HCT116 (cell line): ENCODE results near the gene BBS9. TPM values are rescaled to one million over a fixed set of nuclear protein-coding genes. Genes with fewer than 3 reads are reported as not detected.

Source experiments
- ATAC-seq: fragments of 200-7000 bp; cut with Tn5 transposase; 2 replicates; pipeline ENCODE4 v1.9.1; 2020; ENCODE audit warnings: mild to moderate bottlenecking, moderate library complexity
- BruUV-seq: library from RNA; stranded (reverse); fragments of 400-500 nt; replicated peaks from 2 replicates; lab custom pipeline; 2021; lab: Mats Ljungman, UMichigan
- CTCF ChIA-PET: fragments of 300-600 bp; sonication (Branson Sonifier 250); formaldehyde crosslinking; loops from one replicate; lab custom pipeline; 2021; ENCODE audit warnings: antibody characterized with exemption; lab: Charles Lee
- POLR2A ChIA-PET: fragments of 300-600, 350-600 bp; sonication (Branson Sonifier 250); formaldehyde crosslinking; loops from one replicate; lab custom pipeline; 2021; ENCODE audit warnings: antibody characterized with exemption; lab: Charles Lee
- RAD21 ChIA-PET, 2 experiments: fragments of 300-600 bp; sonication (Branson Sonifier 250); formaldehyde crosslinking; loops; one replicate each; lab custom pipeline; 2023; ENCODE audit warnings: low total read pairs in 2 of 2; ENCODE audit not compliant: uncharacterized antibody in 2 of 2, unreplicated experiment in 2 of 2, low non-redundant PET in 1 of 2; lab: Charles Lee
- DNase-seq: peaks from one replicate; pipeline ENCODE4 v3.0.0-alpha.2; 2010; ENCODE audit warnings: low read depth, low spot score
- H2AFZ ChIP-seq: fragments of 200-600 bp; shearing (Covaris generic), sonication (generic); 2 replicates; pipeline ENCODE4 v1.6.1; 2017; ENCODE audit warnings: low read depth, mixed run types, mixed read lengths, antibody characterized with exemption, low read length; ENCODE audit not compliant: poor library complexity, severe bottlenecking
- H3K27ac ChIP-seq: 2 replicates; pipeline ENCODE4 v1.5.1; 2012; ENCODE audit warnings: low read depth, low read length
- H3K27me3 ChIP-seq: fragments of 200-600 bp; sonication (generic); 2 replicates; pipeline ENCODE4 v1.6.1; 2016; ENCODE audit warnings: mixed run types, low read length, mixed read lengths; ENCODE audit not compliant: insufficient read depth
- H3K36me3 ChIP-seq, 2 experiments: fragments of 200-500 bp in 1 of 2; fragments of 200-600 bp in 1 of 2; sonication (Bioruptor generic) in 1 of 2; sonication (generic) in 1 of 2; 2 replicates each; pipeline versions ENCODE4 v1.5.1 to v1.6.1; 2014 to 2016; ENCODE audit warnings: low read length in 2 of 2, inconsistent platforms in 1 of 2, mixed read lengths in 1 of 2, mixed run types in 1 of 2; ENCODE audit not compliant: insufficient read depth in 2 of 2, control insufficient read depth in 1 of 2
- H3K4me1 ChIP-seq, 2 experiments: fragments of 200-600 bp in 1 of 2; sonication (generic) in 1 of 2; 2 replicates each; pipeline versions ENCODE4 v1.5.1 to v1.6.1; 2012 to 2017; ENCODE audit warnings: low read length in 2 of 2, inconsistent platforms in 1 of 2, mild to moderate bottlenecking in 1 of 2, mixed read lengths in 1 of 2, mixed run types in 1 of 2, moderate library complexity in 1 of 2; ENCODE audit not compliant: insufficient read depth in 2 of 2, control insufficient read depth in 1 of 2
- H3K4me2 ChIP-seq: fragments of 200-600 bp; sonication (generic); 2 replicates; pipeline ENCODE4 v1.6.1; 2017; ENCODE audit warnings: mixed run types, low read length, mixed read lengths
- H3K4me3 ChIP-seq, 2 experiments: fragments of 200-600 bp in 1 of 2; sonication (generic) in 1 of 2; replicated peaks in 1 of 2; 2 replicates each; pipeline ENCODE4 v1.5.1; 2011 to 2016; ENCODE audit warnings: low read length in 2 of 2, control low read depth in 1 of 2, low read depth in 1 of 2, mild to moderate bottlenecking in 1 of 2, mixed read lengths in 1 of 2, mixed run types in 1 of 2
- H3K79me2 ChIP-seq: fragments of 200-600 bp; sonication (generic); 2 replicates; pipeline ENCODE4 v1.6.1; 2017; ENCODE audit warnings: mild to moderate bottlenecking, mixed run types, low read length, moderate library complexity, mixed read lengths; ENCODE audit not compliant: insufficient read depth
- H3K9ac ChIP-seq: fragments of 200-600 bp; sonication (generic); 2 replicates; pipeline ENCODE4 v1.6.1; 2016; ENCODE audit warnings: low read length, mixed read lengths
- H3K9me2 ChIP-seq: fragments of 200-600 bp; sonication (generic), shearing (Covaris generic); 2 replicates; pipeline ENCODE4 v1.6.1; 2017; ENCODE audit warnings: mixed run types, mild to moderate bottlenecking, moderate library complexity; ENCODE audit not compliant: insufficient read depth
- H3K9me3 ChIP-seq, 2 experiments: fragments of 200-500 bp in 1 of 2; fragments of 200-600 bp in 1 of 2; sonication (Bioruptor generic) in 1 of 2; sonication (generic) in 1 of 2; 2 replicates each; pipeline ENCODE4 v1.6.1; 2014 to 2017; ENCODE audit warnings: low read length in 2 of 2, mixed read lengths in 2 of 2, inconsistent platforms in 1 of 2, low read depth in 1 of 2, mild to moderate bottlenecking in 1 of 2, mixed run types in 1 of 2, moderate library complexity in 1 of 2; ENCODE audit not compliant: control insufficient read depth in 1 of 2, insufficient read depth in 1 of 2
- H4K20me1 ChIP-seq: fragments of 200-600 bp; sonication (generic), shearing (Covaris generic); 2 replicates; pipeline ENCODE4 v1.6.1; 2017; ENCODE audit warnings: mixed run types, mild to moderate bottlenecking, moderate library complexity; ENCODE audit not compliant: insufficient read depth
- CTCF ChIP-seq, 3 experiments: fragments of 200-600 bp in 1 of 3; sonication (generic) in 1 of 3; IDR thresholded peaks in 2 of 3; conservative IDR thresholded peaks in 1 of 3; 2 replicates each; pipeline ENCODE4 v1.5.1; 2012 to 2017; ENCODE audit warnings: low read depth in 2 of 3, low read length in 2 of 3, antibody characterized with exemption in 1 of 3, borderline replicate concordance in 1 of 3, control low read depth in 1 of 3, mild to moderate bottlenecking in 1 of 3, mixed read lengths in 1 of 3, mixed run types in 1 of 3, moderate library complexity in 1 of 3; ENCODE audit not compliant: insufficient read depth in 1 of 3
- EZH2phosphoT487 ChIP-seq: fragments of 200-600 bp; IDR thresholded peaks from 2 replicates; pipeline ENCODE4 v1.6.1; 2018; ENCODE audit warnings: antibody characterized with exemption, borderline replicate concordance
- JUND ChIP-seq: IDR thresholded peaks from 2 replicates; pipeline ENCODE4 v1.6.1; 2012
- RAD21 ChIP-seq: IDR thresholded peaks from 2 replicates; pipeline ENCODE4 v1.6.1; 2012; ENCODE audit warnings: low read depth, mild to moderate bottlenecking
- SP1 ChIP-seq: IDR thresholded peaks from 2 replicates; pipeline ENCODE4 v1.6.1; 2012; ENCODE audit warnings: low read depth
- ZBTB33 ChIP-seq: IDR thresholded peaks from 2 replicates; pipeline ENCODE4 v1.6.1; 2011; ENCODE audit warnings: mild to moderate bottlenecking, low read length, moderate library complexity; ENCODE audit not compliant: insufficient replicate concordance; ENCODE audit errors: extremely low read depth
- ZFX ChIP-seq: fragments of 450-650 bp; IDR thresholded peaks from 2 replicates; pipeline ENCODE4 v1.6.1; 2017
- ZNF274 ChIP-seq: fragments of 200-500 bp; sonication (Bioruptor generic); IDR thresholded peaks from 2 replicates; pipeline ENCODE4 v1.6.1; 2014; ENCODE audit warnings: mild to moderate bottlenecking, low read depth, low read length, inconsistent platforms
- intact Hi-C: fragments of 100-400 bp; cut with micrococcal nuclease; formaldehyde crosslinking; loops from 2 replicates; pipeline ENCODE4 v1.10.0; 2022
- total RNA-seq: library from RNA; stranded (reverse); gene quantifications from one replicate; pipeline ENCODE4 v1.2.1, GENCODE V29; 2021; ENCODE audit not compliant: unreplicated experiment

BBS9 gene
- total RNA-seq, 1 experiment from 2014 or later: 7.1 TPM

GRCh38 chr7:33516568-33516967 lies 387.2 kb downstream of the BBS9 start:
- intact Hi-C loops: no loop called here
- H3K27me3 ChIP-seq: 0 out of 2 replicates have a peak, but pooled peaks cover 6% of the 10 kb centered on the region
- RAD21 ChIA-PET: no interaction called here
- H3K9me3 ChIP-seq: no peaks in the 10 kb centered on the region
- no peak overlapping the region for H3K9ac ChIP-seq
- POLR2A ChIA-PET: no interaction called here
- H3K4me2 ChIP-seq: no peak overlapping the region
- no TSS peak for BruUV-seq
- CTCF ChIA-PET: no interaction called here
- H3K4me3 ChIP-seq: no peak overlapping the region
- H2AFZ ChIP-seq: no peak overlapping the region
- no peaks in the 10 kb centered on the region for H4K20me1 ChIP-seq
- ATAC-seq (no peak), DNase-seq (no peak)
- no peaks in the 10 kb centered on the region for H3K9me2 ChIP-seq
- no peaks in the 10 kb centered on the region for H3K79me2 ChIP-seq
- no peak overlapping the region for H3K27ac ChIP-seq
- TF ChIP-seq ZBTB33: no peak
- no peak for TF ChIP-seq JUND
- TF ChIP-seq RAD21: no peak
- no peak for TF ChIP-seq CTCF (IDR thresholded peaks at IDR 0.05 in 2 of 3, conservative IDR thresholded peaks at IDR 0.05 in 1 of 3; ENCODE audit: borderline replicate concordance in 1 of 3, insufficient read depth in 1 of 3, low read depth in 2 of 3, low read length in 2 of 3)
- no peak for TF ChIP-seq ZFX
- no peak for TF ChIP-seq SP1
- TF ChIP-seq EZH2phosphoT487: no peak
- no peak for TF ChIP-seq ZNF274
- no peaks in the 10 kb centered on the region for H3K36me3 ChIP-seq
- no peaks in the 10 kb centered on the region for H3K4me1 ChIP-seq
